GM19463 (cell line): Measurements from ENCODE around the gene MNX1.

Source experiments
- ATAC-seq: cut with Tn5 transposase; IDR thresholded peaks from one replicate; pipeline ENCODE4 v1.9.1; 2021; ENCODE audit warnings: mild to moderate bottlenecking, moderate library complexity; ENCODE audit not compliant: unreplicated experiment

Gene MNX1

GRCh38 chr7:156979711-156980110, 30.8 kb downstream of the MNX1 start:
- ATAC-seq = no peak

GRCh38 chr7:156979007-156979606, 31.4 kb downstream of the MNX1 start:
- ATAC-seq = no peak

GRCh38 chr7:156975620-156976019, 34.8 kb downstream of the MNX1 start:
- ATAC-seq = no peak

GRCh38 chr7:156969972-156970420, 40.5 kb downstream of the MNX1 start:
- no peak for ATAC-seq

GRCh38 chr7:156968183-156968582, 42.3 kb downstream of the MNX1 start:
- no peak for ATAC-seq

- no peak for ATAC-seq
Measured at GRCh38 chr7:156966387-156966786, 44.1 kb downstream of the MNX1 start.

GRCh38 chr7:156964971-156965370, 45.5 kb downstream of the MNX1 start:
- no peak for ATAC-seq

GRCh38 chr7:156963472-156963871, 47.0 kb downstream of the MNX1 start:
- ATAC-seq = no peak

GRCh38 chr7:156962897-156963296, 47.6 kb downstream of the MNX1 start:
- no peak for ATAC-seq

- ATAC-seq = no peak
Measured at GRCh38 chr7:156962145-156962544, 48.3 kb downstream of the MNX1 start.

GRCh38 chr7:156956727-156957126, 53.7 kb downstream of the MNX1 start:
- no peak for ATAC-seq

GRCh38 chr7:156954941-156955340, 55.5 kb downstream of the MNX1 start:
- ATAC-seq = no peak
